Erythroblast (primary cell): ENCODE measurements around the gene GAPDHS.

Source experiments
- GATA1 ChIP-seq: IDR thresholded peaks from 2 replicates; pipeline ENCODE4 v1.6.1; 2011; ENCODE audit warnings: low read depth, mild to moderate bottlenecking, control low read depth, low read length, moderate library complexity
- POLR2A ChIP-seq: IDR thresholded peaks from 2 replicates; pipeline ENCODE4 v1.6.1; 2011; ENCODE audit warnings: mild to moderate bottlenecking, low read length

DNA sequence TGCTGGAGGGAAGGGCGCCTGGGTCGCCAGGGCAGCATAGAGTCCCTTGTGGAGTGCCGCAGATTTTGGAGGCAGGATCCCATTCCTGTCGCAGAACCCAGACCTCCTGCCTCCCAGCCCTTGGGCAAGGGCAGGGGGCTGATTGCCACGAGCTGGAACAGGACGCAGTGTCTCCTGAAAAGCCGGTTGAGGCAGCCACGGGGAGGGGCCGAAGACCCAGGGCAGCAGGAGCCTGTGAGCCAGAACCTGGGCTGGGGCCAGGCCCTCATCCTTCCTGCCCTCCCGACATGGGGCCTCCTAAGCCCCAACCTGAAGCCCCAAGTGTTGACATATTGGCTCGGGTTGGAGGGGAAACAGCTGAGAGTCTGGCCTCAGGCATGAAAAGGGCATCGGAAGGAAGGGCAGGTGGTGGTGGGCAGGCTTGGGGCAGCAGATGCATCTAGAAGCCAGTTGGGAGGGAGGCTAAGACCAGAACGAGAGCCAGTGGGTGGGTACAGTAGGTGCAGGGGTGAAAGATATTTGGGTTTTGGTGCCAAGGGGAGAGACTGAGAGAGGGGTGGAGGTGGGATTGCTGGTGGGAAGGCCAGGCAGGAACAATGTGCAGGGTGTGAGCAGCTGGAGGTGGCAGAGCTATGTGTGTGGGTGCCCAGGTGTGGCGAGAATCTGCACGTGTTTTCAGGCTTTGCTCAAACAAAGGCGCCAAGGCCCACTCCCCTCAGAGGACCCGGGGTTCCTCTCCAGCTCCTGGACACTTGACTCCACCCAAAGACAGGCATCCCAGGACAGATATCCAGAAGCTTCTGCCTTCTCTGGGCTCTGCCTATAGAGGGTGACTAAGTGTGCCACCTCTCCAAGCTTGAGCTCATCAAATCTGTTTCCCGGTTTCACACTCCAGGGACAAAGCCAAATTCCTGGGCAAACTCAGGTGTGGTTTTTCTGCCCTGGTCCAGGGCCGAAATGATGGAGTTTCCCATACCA is 3.7 kb upstream of the GAPDHS start:
- TF ChIP-seq POLR2A (no peak), GATA1 (no peak)
